Measurements from ENCODE around the gene MDGA2. TPM values are rescaled to one million over a fixed set of nuclear protein-coding genes. Genes with fewer than 3 reads are reported as not detected.

The MDGA2 gene
- polyA plus RNA-seq, 1 of the 3 experiments (the other 2 are of a cell fraction) = not detected

GRCh38 chr14:47595552-47595951 lies 79.9 kb downstream of the MDGA2 start:
- ChIA-PET POLR2A (no interaction called here), CTCF (no interaction called here)
- Histone ChIP-seq H3K9ac (no peak overlapping the region), H3K4me1 (ENCODE audit: control insufficient read depth in 1 of 2, insufficient read depth in 2 of 2, low read depth in 1 of 2, low read length in 1 of 2) (no peaks in the 10 kb centered on the region), H3K27me3 (ENCODE audit: insufficient read depth) (no peaks in the 10 kb centered on the region), H2AFZ (ENCODE audit: low read depth) (no peak overlapping the region), H3K27ac (ENCODE audit: low read depth in 2 of 2, low read length in 1 of 2) (no peak overlapping the region), H3K9me3 (no peaks in the 10 kb centered on the region), H3K9me2 (no peaks in the 10 kb centered on the region), H3K36me3 (replicated peaks in 1 of 2; ENCODE audit: control insufficient read depth in 1 of 2, insufficient read depth in 2 of 2, low read length in 1 of 2) (no peaks in the 10 kb centered on the region), H3K79me2 (ENCODE audit: insufficient read depth) (no peaks in the 10 kb centered on the region), H4K20me1 (ENCODE audit: insufficient read depth) (no peaks in the 10 kb centered on the region), H3F3A (replicated peaks; ENCODE audit: insufficient read depth) (no peaks in the 10 kb centered on the region), H3K4me2 (no peak overlapping the region), H3K4me3 (ENCODE audit: low read depth in 2 of 2, low read length in 1 of 2) (no peak overlapping the region)
- no peak for DNase-seq
- 0% methylated on average over 1 of the region's 1 CpG for WGBS (ENCODE audit: low lambda C conversion rate)
- TF ChIP-seq EP300 (IDR thresholded peaks at IDR 0.05; ENCODE audit: borderline replicate concordance in 1 of 2, low read depth in 1 of 2, low read length in 1 of 2) (no peak), RXRA (IDR thresholded peaks at IDR 0.05; ENCODE audit: borderline replicate concordance, low read depth) (no peak), YY1 (IDR thresholded peaks at IDR 0.05; ENCODE audit: low read depth) (no peak), FOSL2 (IDR thresholded peaks at IDR 0.05; ENCODE audit: borderline replicate concordance, low read depth) (no peak)
- TF ChIP-seq, protein P1, sequence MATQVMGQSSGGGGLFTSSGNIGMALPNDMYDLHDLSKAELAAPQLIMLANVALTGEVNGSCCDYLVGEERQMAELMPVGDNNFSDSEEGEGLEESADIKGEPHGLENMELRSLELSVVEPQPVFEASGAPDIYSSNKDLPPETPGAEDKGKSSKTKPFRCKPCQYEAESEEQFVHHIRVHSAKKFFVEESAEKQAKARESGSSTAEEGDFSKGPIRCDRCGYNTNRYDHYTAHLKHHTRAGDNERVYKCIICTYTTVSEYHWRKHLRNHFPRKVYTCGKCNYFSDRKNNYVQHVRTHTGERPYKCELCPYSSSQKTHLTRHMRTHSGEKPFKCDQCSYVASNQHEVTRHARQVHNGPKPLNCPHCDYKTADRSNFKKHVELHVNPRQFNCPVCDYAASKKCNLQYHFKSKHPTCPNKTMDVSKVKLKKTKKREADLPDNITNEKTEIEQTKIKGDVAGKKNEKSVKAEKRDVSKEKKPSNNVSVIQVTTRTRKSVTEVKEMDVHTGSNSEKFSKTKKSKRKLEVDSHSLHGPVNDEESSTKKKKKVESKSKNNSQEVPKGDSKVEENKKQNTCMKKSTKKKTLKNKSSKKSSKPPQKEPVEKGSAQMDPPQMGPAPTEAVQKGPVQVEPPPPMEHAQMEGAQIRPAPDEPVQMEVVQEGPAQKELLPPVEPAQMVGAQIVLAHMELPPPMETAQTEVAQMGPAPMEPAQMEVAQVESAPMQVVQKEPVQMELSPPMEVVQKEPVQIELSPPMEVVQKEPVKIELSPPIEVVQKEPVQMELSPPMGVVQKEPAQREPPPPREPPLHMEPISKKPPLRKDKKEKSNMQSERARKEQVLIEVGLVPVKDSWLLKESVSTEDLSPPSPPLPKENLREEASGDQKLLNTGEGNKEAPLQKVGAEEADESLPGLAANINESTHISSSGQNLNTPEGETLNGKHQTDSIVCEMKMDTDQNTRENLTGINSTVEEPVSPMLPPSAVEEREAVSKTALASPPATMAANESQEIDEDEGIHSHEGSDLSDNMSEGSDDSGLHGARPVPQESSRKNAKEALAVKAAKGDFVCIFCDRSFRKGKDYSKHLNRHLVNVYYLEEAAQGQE (IDR thresholded peaks at IDR 0.05; ENCODE audit: low read depth, low read length) = no peak
- TF ChIP-seq, protein P2, sequence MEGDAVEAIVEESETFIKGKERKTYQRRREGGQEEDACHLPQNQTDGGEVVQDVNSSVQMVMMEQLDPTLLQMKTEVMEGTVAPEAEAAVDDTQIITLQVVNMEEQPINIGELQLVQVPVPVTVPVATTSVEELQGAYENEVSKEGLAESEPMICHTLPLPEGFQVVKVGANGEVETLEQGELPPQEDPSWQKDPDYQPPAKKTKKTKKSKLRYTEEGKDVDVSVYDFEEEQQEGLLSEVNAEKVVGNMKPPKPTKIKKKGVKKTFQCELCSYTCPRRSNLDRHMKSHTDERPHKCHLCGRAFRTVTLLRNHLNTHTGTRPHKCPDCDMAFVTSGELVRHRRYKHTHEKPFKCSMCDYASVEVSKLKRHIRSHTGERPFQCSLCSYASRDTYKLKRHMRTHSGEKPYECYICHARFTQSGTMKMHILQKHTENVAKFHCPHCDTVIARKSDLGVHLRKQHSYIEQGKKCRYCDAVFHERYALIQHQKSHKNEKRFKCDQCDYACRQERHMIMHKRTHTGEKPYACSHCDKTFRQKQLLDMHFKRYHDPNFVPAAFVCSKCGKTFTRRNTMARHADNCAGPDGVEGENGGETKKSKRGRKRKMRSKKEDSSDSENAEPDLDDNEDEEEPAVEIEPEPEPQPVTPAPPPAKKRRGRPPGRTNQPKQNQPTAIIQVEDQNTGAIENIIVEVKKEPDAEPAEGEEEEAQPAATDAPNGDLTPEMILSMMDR (IDR thresholded peaks at IDR 0.05) = no peak

- no peaks in the 10 kb centered on the region for H4K20me1 ChIP-seq (ENCODE audit: insufficient read depth)
- TF ChIP-seq IRF3 (IDR thresholded peaks at IDR 0.05; ENCODE audit: low read depth, low read length) = no peak
- TF ChIP-seq, protein P1 (IDR thresholded peaks at IDR 0.05; ENCODE audit: low read depth, low read length) = no peak
- no peak for TF ChIP-seq MXI1 (IDR thresholded peaks at IDR 0.05; ENCODE audit: low read depth, low read length)
- no peak for TF ChIP-seq TAF1 (IDR thresholded peaks at IDR 0.05; ENCODE audit: borderline replicate concordance, low read depth, low read length)
- no peak for TF ChIP-seq EP300 (IDR thresholded peaks at IDR 0.05; ENCODE audit: borderline replicate concordance in 1 of 2, low read depth in 1 of 2, low read length in 1 of 2)
- TF ChIP-seq JUND (IDR thresholded peaks at IDR 0.05) = no peak
- TF ChIP-seq USF2 (IDR thresholded peaks at IDR 0.05; ENCODE audit: borderline replicate concordance, low read depth, low read length) = no peak
- TF ChIP-seq FOXM1 (IDR thresholded peaks at IDR 0.05; ENCODE audit: low read depth) = no peak
Observed at GRCh38 chr14:47590767-47591495, 84.5 kb downstream of the MDGA2 start.

More at GRCh38 chr14:47590767-47591495, 84.5 kb downstream of the MDGA2 start:
- H3K36me3 ChIP-seq (replicated peaks in 1 of 2; ENCODE audit: control insufficient read depth in 1 of 2, insufficient read depth in 2 of 2, low read length in 1 of 2) = no peaks in the 10 kb centered on the region
- no peak for DNase-seq
- ChIA-PET CTCF (no interaction called here), POLR2A (no interaction called here)
- H3K4me3 ChIP-seq (ENCODE audit: low read depth in 2 of 2, low read length in 1 of 2) = no peak overlapping the region
- no peak overlapping the region for H3K4me2 ChIP-seq
- no peaks in the 10 kb centered on the region for H3F3A ChIP-seq (replicated peaks; ENCODE audit: insufficient read depth)
- H3K27me3 ChIP-seq (ENCODE audit: insufficient read depth) = no peaks in the 10 kb centered on the region
- no peaks in the 10 kb centered on the region for H3K9me3 ChIP-seq
- H3K9me2 ChIP-seq = no peaks in the 10 kb centered on the region
- H3K79me2 ChIP-seq (ENCODE audit: insufficient read depth) = no peaks in the 10 kb centered on the region
- 8% methylated on average over 2 of the region's 2 CpGs for WGBS (ENCODE audit: low lambda C conversion rate)
- H3K9ac ChIP-seq = no peak overlapping the region
- no peak overlapping the region for H2AFZ ChIP-seq (ENCODE audit: low read depth)
- H3K4me1 ChIP-seq (ENCODE audit: control insufficient read depth in 1 of 2, insufficient read depth in 2 of 2, low read depth in 1 of 2, low read length in 1 of 2) = no peaks in the 10 kb centered on the region
- H3K27ac ChIP-seq (ENCODE audit: low read depth in 2 of 2, low read length in 1 of 2) = no peak overlapping the region

Measured in SK-N-SH (cell line).